Measurements from ENCODE around the gene CT83.

The CT83 gene

DNA sequence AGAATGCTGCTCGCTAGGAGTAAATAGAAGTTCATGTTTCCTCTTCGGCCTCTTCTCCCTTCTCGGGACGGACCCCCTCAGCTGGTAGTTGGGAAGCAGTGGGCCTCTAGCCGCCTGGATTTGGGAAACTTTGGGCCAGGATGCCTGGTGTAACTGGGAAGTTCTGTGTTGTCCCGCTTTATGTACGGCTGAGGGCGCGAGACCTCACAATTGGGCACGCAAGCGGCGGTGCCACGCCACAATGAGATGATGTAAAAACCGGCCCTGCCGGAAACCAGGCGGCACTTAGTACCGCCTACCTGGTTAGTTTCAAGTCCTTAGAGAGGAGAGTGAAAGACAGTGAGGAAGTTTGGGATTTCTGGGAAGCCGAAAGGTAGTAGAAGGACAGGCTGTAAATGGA, at the start of gene CT83:
TSS of gene CT83 (minus strand) at position 155 of the 400 bp plus-strand sequence. CDS start at position 35, 120 bp downstream.
- DNase-seq: no peak

DNA sequence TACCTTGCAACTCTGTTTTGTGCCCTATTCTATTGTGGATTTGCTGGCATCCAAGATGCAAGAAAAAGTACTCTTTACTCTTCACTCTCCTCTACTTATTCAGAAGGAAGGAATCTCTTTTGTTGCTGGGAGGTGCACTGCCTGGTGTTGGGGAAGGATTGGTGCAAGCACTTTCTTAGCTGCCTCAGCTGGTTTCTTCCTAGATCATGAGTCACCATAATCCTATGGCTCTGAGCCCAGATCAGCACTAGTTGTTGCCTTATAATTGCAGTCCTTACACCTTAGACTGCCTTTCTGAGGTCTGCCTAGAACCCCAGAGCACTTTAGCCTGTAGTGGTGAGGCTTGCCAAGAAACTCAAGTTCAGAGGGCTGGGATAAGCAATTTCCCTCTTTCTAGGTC, 37.0 kb upstream of the CT83 start:
- DNase-seq: no peak

- DNase-seq: no peak
Measured at GRCh38 chrX:116493271-116493670, 30.5 kb upstream of the CT83 start.

GRCh38 chrX:116490104-116490503, 27.3 kb upstream of the CT83 start:
- no peak for DNase-seq

DNA sequence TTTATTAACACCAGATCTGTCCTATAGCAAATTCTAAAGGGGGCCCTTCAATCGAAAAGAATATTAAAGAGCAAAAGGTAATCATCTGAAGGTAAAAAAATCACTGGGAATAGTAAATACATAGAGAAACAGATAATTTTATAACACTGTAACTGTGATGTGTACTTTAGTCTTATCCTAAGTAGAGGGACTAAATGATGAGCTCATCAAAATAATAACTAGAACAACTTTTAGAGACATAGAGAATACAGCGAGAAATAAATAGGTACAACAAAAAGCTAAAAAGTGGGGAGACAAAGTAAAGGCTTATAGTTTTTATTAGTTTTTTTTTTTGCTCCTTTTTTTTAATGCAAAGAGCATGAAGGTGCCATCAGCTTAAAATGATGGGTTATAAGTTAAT, 17.3 kb upstream of the CT83 start:
- DNase-seq: no peak

DNA sequence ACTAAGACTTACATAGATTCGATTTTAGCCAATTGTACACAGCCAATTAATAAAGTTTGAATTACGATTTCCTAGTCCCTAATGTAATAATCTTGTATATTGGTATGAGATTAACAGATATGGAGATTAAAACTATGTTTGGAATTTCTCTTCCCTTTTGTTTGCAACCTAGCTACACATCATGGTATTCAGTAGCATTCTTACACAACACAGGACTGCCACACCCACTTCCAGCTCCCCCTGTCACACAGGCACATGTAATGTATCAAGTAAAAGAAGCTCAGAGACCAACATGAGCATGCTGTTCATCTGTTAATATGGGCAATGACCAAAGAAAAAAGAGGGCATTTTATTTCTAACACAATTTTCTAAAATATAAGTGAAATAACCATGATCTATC, 13.6 kb downstream of the CT83 start:
- DNase-seq: no peak

DNA sequence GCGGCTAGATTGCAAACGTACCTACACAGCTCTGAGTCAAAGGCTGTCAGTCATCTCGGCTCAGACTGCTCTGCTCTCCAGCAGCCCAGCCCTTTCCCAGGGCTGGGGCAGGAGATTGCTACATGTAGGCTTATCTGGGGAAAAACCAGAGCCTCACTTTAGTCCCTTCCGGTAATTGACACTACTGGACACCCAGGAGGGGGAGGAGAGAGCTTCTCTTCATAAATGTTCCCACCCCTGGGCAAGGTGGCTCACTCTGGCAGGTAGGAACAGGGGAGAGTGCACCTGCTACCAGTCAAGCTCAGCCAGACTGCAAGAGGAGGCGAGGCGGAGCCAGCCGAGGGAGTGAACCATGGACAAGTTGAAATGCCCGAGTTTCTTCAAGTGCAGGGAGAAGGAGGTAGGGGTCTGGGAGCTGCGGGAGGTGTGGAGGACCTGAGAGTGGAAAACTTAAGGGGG, 26.4 kb downstream of the CT83 start, which contains the start of gene SLC6A14:
TSS of gene SLC6A14 (plus strand) at position 249 of the 459 bp plus-strand sequence. CDS start at position 353, 104 bp downstream.
- no peak for DNase-seq

GRCh38 chrX:116435597-116435996, 27.2 kb downstream of the CT83 start:
- DNase-seq: no peak

- DNase-seq: no peak
Measured at GRCh38 chrX:116427978-116428377, 34.8 kb downstream of the CT83 start.

- DNase-seq: no peak
Measured at GRCh38 chrX:116417968-116418367, 44.8 kb downstream of the CT83 start.

DNA sequence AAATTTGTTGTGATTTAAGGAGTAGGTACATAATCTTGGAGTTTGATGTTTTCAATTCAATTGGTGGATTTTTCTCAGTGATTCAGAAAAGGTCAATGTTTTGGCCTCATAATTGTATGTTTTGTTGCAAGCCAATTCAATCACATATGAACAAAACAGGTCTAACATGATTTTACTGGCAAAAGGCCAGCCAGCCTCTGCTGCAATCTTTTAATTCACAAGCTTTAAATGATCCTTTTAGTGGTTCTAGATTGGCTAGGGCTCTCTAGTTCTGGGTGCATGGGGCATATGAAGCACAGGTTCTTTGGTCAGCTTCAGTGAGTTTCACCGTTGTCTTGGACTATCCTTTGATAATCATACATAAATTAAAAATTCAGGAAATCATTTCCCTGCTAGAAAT, 45.6 kb downstream of the CT83 start:
- no peak for DNase-seq

- no peak for DNase-seq
Measured at GRCh38 chrX:116413273-116413672, 49.5 kb downstream of the CT83 start.

Measured in MV-4-11 (cell line).